ENCODE data around the gene KDM4B. TPM values are rescaled to one million over a fixed set of nuclear protein-coding genes. Genes with fewer than 3 reads are reported as not detected.

KDM4B gene
- total and polyA plus RNA-seq, 12 donors = 12.4 to 35.8 (median 30.3) TPM

- ATAC-seq (peak in 1 of 8 donors; percentile 1), DNase-seq (no peak)
- peaks cover 0 to 21% (median 5%) of the 10 kb centered on the region in 11 donors for H3K9me3 ChIP-seq
- no peak overlapping the region for H3K4me3 ChIP-seq
- intact Hi-C loops (cut with DNase I) = loop anchor here in 1 of 10 donors (5.0 kb wide), 1 partner anchor 33 kb away; no protein-coding TSS in a partner anchor
- H3K27me3 ChIP-seq = no peaks in the 10 kb centered on the region
- H3K36me3 ChIP-seq = peaks cover 0 to 37% (median 9%) of the 10 kb centered on the region in 9 donors
- TF ChIP-seq, protein P1, sequence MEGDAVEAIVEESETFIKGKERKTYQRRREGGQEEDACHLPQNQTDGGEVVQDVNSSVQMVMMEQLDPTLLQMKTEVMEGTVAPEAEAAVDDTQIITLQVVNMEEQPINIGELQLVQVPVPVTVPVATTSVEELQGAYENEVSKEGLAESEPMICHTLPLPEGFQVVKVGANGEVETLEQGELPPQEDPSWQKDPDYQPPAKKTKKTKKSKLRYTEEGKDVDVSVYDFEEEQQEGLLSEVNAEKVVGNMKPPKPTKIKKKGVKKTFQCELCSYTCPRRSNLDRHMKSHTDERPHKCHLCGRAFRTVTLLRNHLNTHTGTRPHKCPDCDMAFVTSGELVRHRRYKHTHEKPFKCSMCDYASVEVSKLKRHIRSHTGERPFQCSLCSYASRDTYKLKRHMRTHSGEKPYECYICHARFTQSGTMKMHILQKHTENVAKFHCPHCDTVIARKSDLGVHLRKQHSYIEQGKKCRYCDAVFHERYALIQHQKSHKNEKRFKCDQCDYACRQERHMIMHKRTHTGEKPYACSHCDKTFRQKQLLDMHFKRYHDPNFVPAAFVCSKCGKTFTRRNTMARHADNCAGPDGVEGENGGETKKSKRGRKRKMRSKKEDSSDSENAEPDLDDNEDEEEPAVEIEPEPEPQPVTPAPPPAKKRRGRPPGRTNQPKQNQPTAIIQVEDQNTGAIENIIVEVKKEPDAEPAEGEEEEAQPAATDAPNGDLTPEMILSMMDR (IDR thresholded peaks at IDR 0.05) = no peak
- peak overlapping the region in 8 of 10 donors; percentile 61 to 88 (median 70) for H3K27ac ChIP-seq
- peaks cover 29 to 39% (median 35%) of the 10 kb centered on the region in 9 donors for H3K4me1 ChIP-seq
- 94 to 95% methylated on average over 26 of the region's 26 CpGs for WGBS, 2 donors
Observed at GRCh38 chr19:5093948-5094718, 125.2 kb downstream of the KDM4B start.

DNA sequence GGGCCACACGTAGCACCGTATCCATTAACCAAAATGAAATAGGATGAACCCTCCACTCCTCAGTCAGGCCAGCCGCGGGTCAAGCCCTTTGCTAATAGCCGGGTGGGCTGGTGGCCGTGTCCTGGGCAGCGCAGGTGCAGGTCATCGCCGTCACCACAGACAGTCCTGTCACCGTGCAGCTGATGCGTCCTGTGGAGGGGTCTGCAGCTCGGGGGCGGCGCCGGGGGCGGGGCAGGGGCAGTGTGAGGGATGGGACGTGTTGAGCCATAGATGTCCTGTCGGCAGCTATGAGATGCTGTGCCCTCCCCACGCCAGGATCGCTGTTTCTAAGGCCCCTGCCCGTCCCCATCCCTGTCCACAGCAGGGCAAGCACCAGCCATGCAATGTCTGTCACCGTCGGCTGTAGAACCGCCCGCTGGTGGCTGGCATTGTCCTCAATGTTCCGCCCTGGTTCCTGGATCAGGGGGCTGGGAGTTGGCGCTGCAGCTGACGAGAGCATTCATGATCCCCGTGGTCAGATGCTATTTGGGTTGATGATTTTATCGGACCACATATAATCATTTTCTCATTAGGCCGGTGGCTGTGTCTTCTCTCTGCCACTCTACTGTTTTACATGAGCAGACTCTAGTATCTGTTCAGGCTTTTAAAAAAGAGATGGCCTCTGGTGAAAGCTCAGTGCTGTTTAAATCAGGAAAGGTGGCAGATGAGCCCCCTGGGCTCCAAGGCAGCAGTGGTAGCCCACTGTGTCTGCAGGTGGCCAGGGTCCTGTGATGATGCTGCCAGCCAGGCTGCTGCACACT, 126.1 kb downstream of the KDM4B start:
- H3K27ac ChIP-seq = no peak overlapping the region
- intact Hi-C loops (cut with DNase I) = loop anchor here in 1 of 10 donors (5.0 kb wide), 1 partner anchor 32 kb away; no protein-coding TSS in a partner anchor
- H3K9me3 ChIP-seq = peaks cover 0 to 29% (median 13%) of the 10 kb centered on the region in 11 donors
- TF ChIP-seq, protein P1 (IDR thresholded peaks at IDR 0.05) = no peak
- H3K4me3 ChIP-seq = no peak overlapping the region
- H3K27me3 ChIP-seq = no peaks in the 10 kb centered on the region
- ATAC-seq (no peak), DNase-seq (no peak)
- WGBS, 2 donors = 93% methylated on average over 31 of the region's 31 CpGs
- peaks cover 0 to 41% (median 16%) of the 10 kb centered on the region in 9 donors for H3K36me3 ChIP-seq
- peaks cover 29 to 37% (median 35%) of the 10 kb centered on the region in 9 donors for H3K4me1 ChIP-seq

- Histone ChIP-seq H3K4me1 (peaks cover 29 to 37% (median 35%) of the 10 kb centered on the region in 9 donors), H3K4me3 (no peak overlapping the region), H3K27ac (no peak overlapping the region), H3K9me3 (peaks cover 0 to 32% (median 16%) of the 10 kb centered on the region in 11 donors), H3K36me3 (peaks cover 0 to 42% (median 17%) of the 10 kb centered on the region in 9 donors), H3K27me3 (no peaks in the 10 kb centered on the region)
- intact Hi-C loops (cut with DNase I) = no loop called here
- WGBS, 2 donors = 87 to 92% methylated on average over 7 of the region's 7 CpGs
- ATAC-seq = no peak
- DNase-seq = no peak
- TF ChIP-seq, protein P1 (IDR thresholded peaks at IDR 0.05) = no peak
Observed at GRCh38 chr19:5095568-5095850, 126.6 kb downstream of the KDM4B start.

GRCh38 chr19:5096536-5096935, 127.6 kb downstream of the KDM4B start:
- Histone ChIP-seq H3K36me3 (peaks cover 0 to 42% (median 17%) of the 10 kb centered on the region in 9 donors), H3K9me3 (peaks cover 0 to 32% (median 16%) of the 10 kb centered on the region in 11 donors), H3K27ac (no peak overlapping the region), H3K4me3 (no peak overlapping the region), H3K27me3 (no peaks in the 10 kb centered on the region), H3K4me1 (peaks cover 20 to 26% (median 24%) of the 10 kb centered on the region in 9 donors)
- 98 to 100% methylated on average over 37 of the region's 37 CpGs for WGBS, 2 donors
- ATAC-seq = no peak
- no peak for DNase-seq
- TF ChIP-seq, protein P1 (IDR thresholded peaks at IDR 0.05) = no peak
- intact Hi-C loops (cut with DNase I) = no loop called here

All from heart right ventricle (tissue), 16 donors.